Pancreas (tissue), 10 donors: Measurements from ENCODE around the gene ALG12. TPM values are rescaled to one million over a fixed set of nuclear protein-coding genes. Genes with fewer than 3 reads are reported as not detected.

Experiments used
- ATAC-seq, 4 donors: fragments of 200-7000 bp; cut with Tn5 transposase; one replicate each; pipeline versions ENCODE4 v1.8.0 to v1.9.1; 2020; ENCODE audit warnings: mild to moderate bottlenecking in 4 of 4, moderate library complexity in 4 of 4
- DNase-seq, 6 donors: peaks; one replicate each; pipeline ENCODE4 v3.0.0-alpha.2; 2020
- FAIRE-seq: peaks from 2 replicates; lab custom pipeline; 2012; peaks lifted over from hg19 to GRCh38; lab: Jason Lieb, UNC
- H3K27ac ChIP-seq, 4 donors: fragments of 200-600 bp; sonication (generic); 1 replicate in 3 of 4; 2 replicates in 1 of 4; pipeline versions ENCODE4 v1.5.0 to v1.8.0; 2020
- H3K27me3 ChIP-seq, 4 donors: fragments of 200-600 bp; one replicate each; pipeline ENCODE4 v1.8.0; 2021
- H3K36me3 ChIP-seq, 3 donors: fragments of 200-600 bp; sonication (generic) in 1 of 3; one replicate each; pipeline versions ENCODE4 v1.5.0 to v1.8.0; 2020 to 2021
- H3K4me1 ChIP-seq, 3 donors: fragments of 200-600 bp; one replicate each; pipeline ENCODE4 v1.8.0; 2021
- H3K4me3 ChIP-seq, 4 donors: fragments of 200-600 bp; sonication (generic) in 2 of 4; one replicate each; pipeline versions ENCODE4 v1.5.0 to v1.8.0; 2020 to 2021
- H3K9me3 ChIP-seq, 4 donors: fragments of 200-600 bp; one replicate each; pipeline ENCODE4 v1.8.0; 2021
- CTCF ChIP-seq, 4 donors: fragments of 200-600 bp; sonication (generic) in 3 of 4; IDR thresholded peaks; one replicate each; pipeline versions ENCODE4 v1.5.0 to v1.8.0; 2021; ENCODE audit warnings: antibody characterized with exemption in 4 of 4
- WGBS, 2 donors: extraction: QIAGEN DNeasy Blood & Tissue Kit; methylation state at CpG; one replicate each; pipeline ENCODE4 v1.1.7; 2013; 5-methylcytosine and 5-hydroxymethylcytosine counted together
- intact Hi-C, 3 donors: fragments of 100-400 bp; cut with DNase I; formaldehyde crosslinking; loops; one replicate each; pipeline versions ENCODE4 v1.11.1 to v1.14.2; 2022
- polyA plus RNA-seq, 2 donors: library from polyadenylated mRNA; stranded (reverse); fragments of 200-250 nt; gene quantifications; one replicate each; pipeline ENCODE4 v1.2.3, GENCODE V29; 2013
- total RNA-seq, 6 donors: library from RNA; stranded (reverse); fragmentation: NEBNext Ultra II Directional in 4 of 6; extraction: Animal tissue kit (Norgen Biotek cat#: 25700) in 4 of 6; gene quantifications; one replicate each; pipeline versions ENCODE4 v1.2.1 to v1.2.4, GENCODE V29; 2021 to 2023
- donor health status: healthy with polysubstance abuse.
- donor health status: DM: no; HTN: no; CAD: no; lungs with moderate emphysema.
- donor health status: DM: no; HTN: no; CAD: no.
- donor health status: control.
- donor health status: control.
- donor health status: Bipolar disorder and iron deficiency.
- donor health status: DM: yes; HTN: yes; CAD: no.
- donor health status: DM: no; HTN: no; CAD: no.
- donor health status: DM: no; HTN: no; CAD: no.
- donor health status: DM: yes; HTN: yes; CAD: no.

ALG12 gene
- total and polyA plus RNA-seq, 8 donors, result 7.1 to 13.1 (median 10.8) TPM

GRCh38 chr22:49882519-49883293, 35.5 kb downstream of the ALG12 start:
- 88 to 91% methylated on average over 21 of the region's 21 CpGs for WGBS, 2 donors
- no peak for TF ChIP-seq CTCF (IDR thresholded peaks at IDR 0.05)
- DNase-seq, result no peak
- no peaks in the 10 kb centered on the region for H3K4me1 ChIP-seq
- no peak overlapping the region for H3K4me3 ChIP-seq
- no peak for ATAC-seq
- H3K27me3 ChIP-seq, result no peaks in the 10 kb centered on the region
- intact Hi-C loops, result no loop called here
- H3K27ac ChIP-seq, result no peak overlapping the region
- FAIRE-seq, result no peak
- H3K36me3 ChIP-seq, result peaks cover 0 to 17% (median 5%) of the 10 kb centered on the region in 3 donors
- no peaks in the 10 kb centered on the region for H3K9me3 ChIP-seq

GRCh38 chr22:49881856-49882255, 36.4 kb downstream of the ALG12 start:
- H3K27ac ChIP-seq, result no peak overlapping the region
- TF ChIP-seq CTCF (IDR thresholded peaks at IDR 0.05), result no peak
- ATAC-seq (no peak), DNase-seq (no peak), FAIRE-seq (no peak)
- no peaks in the 10 kb centered on the region for H3K27me3 ChIP-seq
- intact Hi-C loops, result no loop called here
- no peaks in the 10 kb centered on the region for H3K9me3 ChIP-seq
- 95 to 97% methylated on average over 2 of the region's 2 CpGs for WGBS, 2 donors
- H3K4me3 ChIP-seq, result no peak overlapping the region
- peaks cover 0 to 12% (median 5%) of the 10 kb centered on the region in 3 donors for H3K36me3 ChIP-seq
- H3K4me1 ChIP-seq, result no peaks in the 10 kb centered on the region

- Histone ChIP-seq H3K9me3 (no peaks in the 10 kb centered on the region), H3K36me3 (no peaks in the 10 kb centered on the region), H3K4me3 (no peak overlapping the region), H3K4me1 (peaks cover 0 to 3% (median 0%) of the 10 kb centered on the region in 3 donors), H3K27ac (no peak overlapping the region), H3K27me3 (no peaks in the 10 kb centered on the region)
- DNase-seq, result no peak
- WGBS, 2 donors, result 79 to 84% methylated on average over 20 of the region's 20 CpGs
- no peak for FAIRE-seq
- no peak for ATAC-seq
- TF ChIP-seq CTCF (IDR thresholded peaks at IDR 0.05), result no peak
- intact Hi-C loops, result no loop called here
Measured at GRCh38 chr22:49880281-49880680, 38.0 kb downstream of the ALG12 start.

GRCh38 chr22:49879871-49880270, 38.4 kb downstream of the ALG12 start:
- Histone ChIP-seq H3K9me3 (no peaks in the 10 kb centered on the region), H3K27ac (no peak overlapping the region), H3K27me3 (no peaks in the 10 kb centered on the region), H3K36me3 (no peaks in the 10 kb centered on the region), H3K4me3 (no peak overlapping the region), H3K4me1 (peaks cover 0 to 3% (median 0%) of the 10 kb centered on the region in 3 donors)
- DNase-seq (no peak), ATAC-seq (no peak), FAIRE-seq (no peak)
- 96 to 98% methylated on average over 9 of the region's 9 CpGs for WGBS, 2 donors
- intact Hi-C loops, result no loop called here
- TF ChIP-seq CTCF (IDR thresholded peaks at IDR 0.05), result no peak

GRCh38 chr22:49878206-49878605, 40.0 kb downstream of the ALG12 start:
- Histone ChIP-seq H3K27ac (no peak overlapping the region), H3K4me1 (peaks cover 0 to 3% (median 0%) of the 10 kb centered on the region in 3 donors), H3K27me3 (no peaks in the 10 kb centered on the region), H3K4me3 (no peak overlapping the region), H3K9me3 (no peaks in the 10 kb centered on the region), H3K36me3 (no peaks in the 10 kb centered on the region)
- ATAC-seq, result no peak
- WGBS, 2 donors, result 96% methylated on average over 8 of the region's 8 CpGs
- no peak for TF ChIP-seq CTCF (IDR thresholded peaks at IDR 0.05)
- FAIRE-seq, result no peak
- no peak for DNase-seq
- intact Hi-C loops, result no loop called here
